H1 (cell line): ENCODE results near the gene AOPEP. TPM values are rescaled to one million over a fixed set of nuclear protein-coding genes. Genes with fewer than 3 reads are reported as not detected.

Experiments
- ATF3 ChIP-seq: IDR thresholded peaks from 2 replicates; pipeline ENCODE4 v1.6.1; 2011; ENCODE audit warnings: low read depth, mild to moderate bottlenecking, low read length; ENCODE audit not compliant: insufficient read depth
- POLR2A ChIP-seq, 2 experiments: IDR thresholded peaks; 1 replicate in 1 of 2; 2 replicates in 1 of 2; pipeline ENCODE4 v1.6.1; 2011; ENCODE audit warnings: low read depth in 2 of 2, low read length in 2 of 2, mild to moderate bottlenecking in 2 of 2; ENCODE audit errors: control extremely low read depth in 1 of 2
- TAF7 ChIP-seq: optimal IDR thresholded peaks from 2 replicates; pipeline ENCODE3; 2011; ENCODE audit warnings: low read depth, mild to moderate bottlenecking, inconsistent platforms, low read length, moderate library complexity, borderline replicate concordance
- polyA plus RNA-seq, 7 experiments: library from polyadenylated mRNA; depleted of rRNA in 3 of 7; stranded (reverse) in 5 of 7; unstranded in 2 of 7; fragments of >200 nt in 5 of 7; fragments of 200-250 nt in 2 of 7; gene quantifications; 1 replicate in 5 of 7; 2 replicates in 1 of 7; 4 replicates in 1 of 7; pipeline versions ENCODE4 v1.2.1 to v1.2.3, GENCODE V29; 2011 to 2013; ENCODE audit warnings: missing spikeins in 2 of 7, mixed read lengths in 2 of 7
- total RNA-seq: library from RNA; stranded (reverse); fragmentation: NEBNext Ultra II Directional; extraction: Animal tissue kit (Norgen Biotek cat#: 25700); gene quantifications from 2 replicates; pipeline ENCODE4 v1.2.1, GENCODE V29; 2021

The AOPEP gene
- total and polyA plus RNA-seq, 2 of the 8 experiments (the other 6 are each of a cell fraction or from before 2014, with no cell fraction given) = 6.1 to 14.3 TPM

GRCh38 chr9:94754976-94755475 is 28.5 kb downstream of the AOPEP start (continued):
- TF ChIP-seq ATF3 = no peak
- no peak for TF ChIP-seq POLR2A (IDR thresholded peaks at IDR 0.05; ENCODE audit: control extremely low read depth in 1 of 2, low read depth in 2 of 2, low read length in 2 of 2)
- TF ChIP-seq TAF7 = no peak
